Measurements from ENCODE around the gene ALDH1L2.

ALDH1L2 gene

GRCh38 chr12:105091476-105092206, 7.4 kb upstream of the ALDH1L2 start:
- TF ChIP-seq CTCF (IDR thresholded peaks at IDR 0.05): no peak

- TF ChIP-seq CTCF (IDR thresholded peaks at IDR 0.05): no peak
Observed at GRCh38 chr12:105090361-105090760, 6.1 kb upstream of the ALDH1L2 start.

- no peak for TF ChIP-seq CTCF (IDR thresholded peaks at IDR 0.05)
Observed at GRCh38 chr12:105089817-105090216, 5.6 kb upstream of the ALDH1L2 start.

GRCh38 chr12:105085501-105085900, 1.2 kb upstream of the ALDH1L2 start:
- no peak for TF ChIP-seq CTCF (IDR thresholded peaks at IDR 0.05)

GRCh38 chr12:105083551-105084105, 630 bp downstream of the ALDH1L2 start:
- TF ChIP-seq CTCF (IDR thresholded peaks at IDR 0.05): no peak

- TF ChIP-seq CTCF (IDR thresholded peaks at IDR 0.05): no peak
Observed at GRCh38 chr12:105083031-105083430, 1.2 kb downstream of the ALDH1L2 start.

- TF ChIP-seq CTCF (IDR thresholded peaks at IDR 0.05): no peak
Observed at GRCh38 chr12:105078712-105079570, 5.3 kb downstream of the ALDH1L2 start.
